Medulla oblongata (tissue), 1 donor: ENCODE results near the gene RC3H1.
"Not testable (repeated sequence)": the region's sequence is repeated elsewhere in the genome, so short reads cannot be mapped to it uniquely, and the experiment has no call there.

ENCODE experiments used
- DNase-seq: peaks from one replicate; pipeline ENCODE4 v3.0.0-alpha.2; 2015; ENCODE audit errors: extremely low spot score

The RC3H1 gene

GRCh38 chr1:173946380-173946921 lies 75.7 kb downstream of the RC3H1 start:
- DNase-seq = no peak

DNA sequence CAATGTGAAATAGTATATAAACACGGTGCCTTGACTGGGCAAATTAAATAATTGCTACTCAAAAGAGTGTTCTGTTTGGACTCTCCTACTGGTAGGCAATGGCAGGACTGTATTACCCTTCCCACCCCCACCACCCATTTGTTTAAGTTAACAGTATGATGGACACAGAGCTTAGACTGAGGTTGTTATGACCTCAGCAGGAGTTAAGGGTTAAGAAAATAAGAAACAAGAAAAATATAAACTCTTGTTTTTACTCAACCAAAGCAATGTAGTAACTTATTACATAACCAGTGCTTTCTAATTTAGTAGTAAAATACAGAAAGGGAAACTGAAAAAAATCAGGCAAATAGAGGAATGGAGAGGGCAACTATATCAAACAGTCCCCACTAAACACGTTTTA lies 85.1 kb downstream of the RC3H1 start:
- DNase-seq = no peak

GRCh38 chr1:173934440-173934839 lies 87.7 kb downstream of the RC3H1 start:
- no peak for DNase-seq

DNA sequence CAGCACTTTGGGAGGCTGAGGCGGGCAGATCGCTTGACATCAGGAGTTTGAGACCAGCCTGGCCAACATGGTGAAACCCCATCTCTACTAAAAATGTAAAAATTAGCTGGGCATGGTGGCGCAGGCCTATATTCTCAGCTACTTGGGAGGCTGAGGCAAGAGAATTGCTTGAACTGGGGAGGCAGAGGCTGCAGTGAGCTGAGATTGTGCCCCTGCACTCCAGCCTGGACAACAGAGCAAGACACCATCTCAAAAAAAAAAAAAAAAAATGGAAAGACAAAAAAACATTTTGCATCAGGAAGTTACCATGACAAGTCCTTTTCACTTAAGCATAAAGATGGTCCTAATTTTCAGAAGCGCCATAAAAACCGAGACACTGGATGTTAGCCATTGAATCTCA lies 91.6 kb downstream of the RC3H1 start:
- not testable (repeated sequence) for DNase-seq

GRCh38 chr1:173925306-173926242 lies 96.6 kb downstream of the RC3H1 start:
- no peak for DNase-seq

DNA sequence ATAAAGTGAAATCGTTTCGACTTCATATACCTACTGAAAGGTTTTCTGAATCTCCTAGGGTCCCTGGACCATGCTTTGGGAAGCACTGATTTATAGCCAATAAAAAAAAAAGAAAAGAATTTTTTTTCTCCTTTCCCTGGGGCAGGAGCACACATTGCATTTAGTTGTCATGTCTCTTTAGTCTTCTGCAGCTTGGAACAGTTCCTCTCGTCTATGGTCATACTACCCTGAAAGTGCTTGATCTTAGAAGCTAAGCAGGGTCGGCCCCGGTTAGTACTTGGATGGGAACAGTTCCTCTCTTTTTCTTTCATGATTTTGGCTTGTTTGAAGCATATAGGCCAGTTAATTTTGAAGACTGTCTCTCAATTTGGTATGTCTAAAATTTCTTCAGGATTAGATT lies 101.3 kb downstream of the RC3H1 start:
- no peak for DNase-seq

GRCh38 chr1:173917635-173918493 lies 104.3 kb downstream of the RC3H1 start:
- no peak for DNase-seq

GRCh38 chr1:173917149-173917548 lies 105.0 kb downstream of the RC3H1 start, which contains the start of gene SERPINC1:
Gene SERPINC1, minus strand, starts transcription at chr1:173917327. Its CDS starts 68 bp downstream, at chr1:173917259.
- DNase-seq = no peak

DNA sequence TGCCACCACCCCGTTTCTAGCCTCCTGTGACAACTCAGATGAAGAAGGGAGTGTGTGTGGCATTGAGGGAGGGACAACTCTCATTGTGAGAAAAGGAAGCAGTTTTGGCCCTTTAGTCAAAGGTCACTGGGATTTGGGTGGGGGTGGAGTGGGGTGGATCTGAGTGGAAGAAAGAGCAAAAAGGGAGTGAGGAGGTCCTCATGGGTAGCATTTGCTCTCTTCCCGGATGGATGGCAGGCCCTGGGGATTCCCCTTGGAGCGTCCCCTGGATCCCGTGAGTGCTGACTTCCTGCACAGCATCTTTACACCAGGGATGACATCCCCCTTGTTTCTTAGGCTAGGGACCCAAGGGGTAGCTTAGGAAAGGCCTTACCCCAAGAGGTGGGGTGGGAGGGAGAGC lies 105.5 kb downstream of the RC3H1 start:
- DNase-seq = no peak

DNA sequence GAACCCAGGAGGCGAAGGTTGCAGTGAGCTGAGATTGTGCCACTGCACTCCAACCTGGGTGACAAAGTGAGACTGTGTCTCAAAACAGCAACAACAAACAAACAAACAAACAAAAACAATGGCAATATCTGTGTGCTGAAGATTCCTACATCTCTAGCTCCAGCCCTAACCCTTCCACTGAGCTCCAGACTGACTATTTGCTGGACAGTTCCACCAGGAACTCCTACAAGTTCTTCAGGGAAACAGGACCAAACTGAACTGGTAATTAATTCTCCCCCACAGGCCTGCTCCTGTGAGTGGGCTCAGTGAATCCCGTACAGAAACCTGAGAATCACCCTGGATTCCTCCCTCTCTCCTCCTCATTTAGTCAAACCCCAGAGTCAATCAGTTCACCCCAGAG lies 106.6 kb downstream of the RC3H1 start:
- no peak for DNase-seq

DNA sequence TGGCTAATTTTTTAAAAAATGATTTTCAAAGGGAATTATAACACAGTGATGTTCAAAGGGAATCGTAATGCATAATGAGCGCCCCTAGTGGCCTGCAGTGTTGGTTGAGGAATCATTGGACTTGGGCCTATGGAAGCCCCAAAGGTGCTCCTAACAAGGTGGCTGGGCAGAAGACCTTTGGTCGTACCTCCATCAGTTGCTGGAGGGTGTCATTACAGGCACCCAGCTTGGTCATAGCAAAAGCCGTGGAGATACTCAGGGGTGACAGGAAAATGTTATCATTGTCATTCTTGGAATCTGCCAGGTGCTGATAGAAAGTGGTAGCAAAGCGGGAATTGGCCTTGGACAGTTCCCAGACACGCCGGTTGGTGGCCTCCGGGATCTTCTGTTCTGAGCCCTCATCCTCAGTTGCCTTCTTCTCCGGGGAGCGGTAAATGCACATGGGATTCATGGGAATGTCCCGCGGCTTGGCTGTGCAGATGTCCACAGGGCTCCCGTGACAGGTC lies 107.7 kb downstream of the RC3H1 start:
- DNase-seq = no peak

DNA sequence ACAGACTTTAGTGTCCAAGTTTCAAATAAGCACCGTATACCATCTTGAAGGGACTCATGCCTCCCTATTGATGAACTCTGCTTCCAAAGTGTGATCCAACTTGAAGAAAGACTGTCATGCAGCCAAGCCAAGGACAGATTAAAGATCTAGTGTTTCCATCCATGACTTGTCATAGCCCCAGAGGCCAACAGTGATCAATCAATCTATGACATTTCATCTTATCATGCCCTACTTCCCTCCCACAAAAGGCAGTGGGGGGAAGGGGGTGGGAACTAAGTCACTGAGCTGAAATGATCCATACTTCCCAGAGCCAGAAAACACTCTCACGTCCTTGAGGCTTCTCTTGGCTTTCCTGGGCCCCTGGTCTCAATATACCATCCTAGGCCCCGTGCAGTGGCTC lies 109.0 kb downstream of the RC3H1 start:
- no peak for DNase-seq

GRCh38 chr1:173903827-173904531 lies 118.2 kb downstream of the RC3H1 start:
- no peak for DNase-seq

DNA sequence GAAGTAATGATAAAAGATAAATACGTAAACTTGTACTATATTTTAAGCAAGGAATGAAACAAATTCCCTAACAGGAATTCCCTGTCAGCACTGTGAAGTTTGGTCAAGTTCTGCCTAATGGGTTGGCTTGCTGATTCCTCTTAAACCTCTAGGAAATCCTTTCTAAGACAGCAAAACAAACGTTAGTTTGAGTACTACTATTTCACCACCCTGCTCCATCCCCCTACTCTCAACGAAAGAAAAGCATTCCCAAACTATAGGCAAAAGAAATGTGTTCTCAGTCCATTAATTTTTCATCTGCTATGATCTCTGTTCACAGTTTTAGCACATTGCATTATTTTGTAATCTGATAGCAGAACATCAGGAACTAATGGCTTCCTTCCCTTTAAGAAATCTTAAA lies 121.2 kb downstream of the RC3H1 start:
- DNase-seq = no peak

GRCh38 chr1:173900427-173900826 lies 121.7 kb downstream of the RC3H1 start:
- no peak for DNase-seq

DNA sequence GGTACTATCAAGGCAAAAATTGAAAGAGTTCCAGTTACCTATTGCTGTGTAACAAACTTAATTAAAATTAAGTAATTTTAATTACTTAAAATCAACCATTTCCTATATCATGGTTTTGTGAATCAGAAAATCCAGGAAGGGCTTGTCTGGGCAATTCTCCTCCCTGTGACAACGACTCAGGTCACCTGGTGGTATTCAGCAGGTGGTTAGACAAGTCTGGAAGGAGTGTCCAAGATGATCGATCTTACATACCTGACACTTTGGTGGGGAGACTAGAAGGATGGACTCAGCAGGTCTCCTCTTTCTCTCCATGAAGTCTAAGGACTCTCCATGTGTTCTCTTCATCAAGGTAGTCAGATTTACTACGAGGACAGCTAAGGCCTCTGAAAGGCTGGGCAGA lies 128.0 kb downstream of the RC3H1 start:
- no peak for DNase-seq

DNA sequence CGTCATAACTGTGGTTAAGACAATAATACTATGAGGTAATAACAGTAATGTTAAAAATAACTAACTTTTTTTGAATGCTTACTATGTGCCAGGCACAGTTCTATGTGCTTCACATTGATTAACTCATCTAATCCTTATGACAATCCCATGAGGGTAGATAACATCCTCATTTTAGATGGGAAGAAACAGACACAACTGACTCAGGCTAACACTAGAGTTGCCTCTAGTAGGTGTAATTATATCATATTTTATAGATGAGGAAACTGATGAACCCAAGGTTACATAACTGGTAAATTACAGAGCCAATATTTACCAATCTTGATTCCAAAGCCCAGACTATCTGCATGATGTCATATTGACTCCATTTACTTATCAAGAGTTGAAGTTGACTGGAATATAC lies 128.5 kb downstream of the RC3H1 start:
- no peak for DNase-seq

- no peak for DNase-seq
These were observed 132.3 kb downstream of the RC3H1 start for GRCh38 chr1:173889885-173890284.

- no peak for DNase-seq
These were observed 133.4 kb downstream of the RC3H1 start for GRCh38 chr1:173888749-173889148.

DNA sequence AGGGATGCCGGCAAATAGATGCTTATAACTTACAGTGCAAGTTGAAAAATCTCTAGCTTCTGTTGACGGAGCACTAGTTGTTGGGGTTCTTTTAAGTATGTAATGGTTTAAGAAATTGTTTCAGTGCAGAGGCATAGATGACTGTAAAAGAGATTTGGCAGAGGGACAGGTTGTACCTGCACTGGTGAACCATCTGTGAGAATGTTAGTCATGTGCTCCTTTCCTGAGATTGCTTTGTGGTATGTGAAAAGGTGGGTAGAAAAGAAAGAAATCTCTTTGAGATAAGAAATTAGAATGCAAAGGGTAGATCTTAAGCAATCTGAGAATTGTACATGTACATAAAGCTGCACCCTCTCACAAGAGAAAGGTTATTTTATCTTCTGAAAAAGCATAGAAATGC lies 134.5 kb downstream of the RC3H1 start:
- no peak for DNase-seq
